HG02884 (cell line): ENCODE data around the gene SYT9.
A peak's percentile ranks its signal among the peaks of the same experiment; 100 is the strongest.
"Not testable (repeated sequence)": the region's sequence is repeated elsewhere in the genome, so short reads cannot be mapped to it uniquely, and the experiment has no call there.

Source experiments
- ATAC-seq: cut with Tn5 transposase; IDR thresholded peaks from one replicate; pipeline ENCODE4 v1.9.1; 2021; ENCODE audit warnings: mild to moderate bottlenecking, moderate library complexity; ENCODE audit not compliant: unreplicated experiment

SYT9 gene

GRCh38 chr11:7499081-7499480 is 247.4 kb downstream of the SYT9 start:
- no peak for ATAC-seq

- ATAC-seq: no peak
These were observed 248.5 kb downstream of the SYT9 start for GRCh38 chr11:7500251-7500650.

DNA sequence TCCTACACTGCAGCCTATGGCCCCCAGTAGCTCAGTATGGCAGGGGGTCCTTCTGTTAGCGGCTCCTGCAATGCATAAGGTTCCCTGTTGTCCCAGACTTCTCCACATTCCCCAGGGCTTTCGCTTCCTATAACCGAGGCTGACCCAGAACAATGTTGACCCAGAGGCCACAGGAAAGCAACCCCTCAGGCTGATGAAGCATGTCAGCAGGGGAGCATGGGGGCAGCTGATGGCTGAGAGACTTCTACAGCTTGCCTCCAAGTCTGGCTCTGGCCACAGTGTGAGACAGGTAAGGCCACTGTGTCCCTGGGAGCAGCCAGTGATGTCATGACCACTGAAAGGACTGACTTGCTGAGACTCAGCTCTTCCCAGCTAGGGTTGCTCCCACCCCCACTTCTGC is 249.5 kb downstream of the SYT9 start:
- no peak for ATAC-seq

DNA sequence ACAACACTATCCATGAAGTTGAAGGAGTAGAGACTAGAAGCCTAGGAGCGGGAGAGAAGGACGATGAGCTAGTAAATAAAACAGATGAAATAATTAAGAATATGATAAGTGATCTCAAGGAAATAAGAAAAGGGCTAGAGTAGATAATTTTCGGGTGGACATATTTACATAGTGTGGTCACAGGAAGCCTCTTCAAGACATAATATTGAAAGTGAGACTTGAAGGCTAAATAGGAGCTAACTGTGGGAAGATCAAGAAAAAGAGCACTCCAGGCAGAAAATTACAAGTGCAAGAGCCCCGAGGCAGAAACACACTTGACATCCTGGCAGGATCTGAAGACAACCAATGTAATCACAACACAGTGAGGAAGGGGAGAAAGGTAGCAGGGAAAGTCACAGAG is 250.2 kb downstream of the SYT9 start:
- ATAC-seq: peak; percentile 65

DNA sequence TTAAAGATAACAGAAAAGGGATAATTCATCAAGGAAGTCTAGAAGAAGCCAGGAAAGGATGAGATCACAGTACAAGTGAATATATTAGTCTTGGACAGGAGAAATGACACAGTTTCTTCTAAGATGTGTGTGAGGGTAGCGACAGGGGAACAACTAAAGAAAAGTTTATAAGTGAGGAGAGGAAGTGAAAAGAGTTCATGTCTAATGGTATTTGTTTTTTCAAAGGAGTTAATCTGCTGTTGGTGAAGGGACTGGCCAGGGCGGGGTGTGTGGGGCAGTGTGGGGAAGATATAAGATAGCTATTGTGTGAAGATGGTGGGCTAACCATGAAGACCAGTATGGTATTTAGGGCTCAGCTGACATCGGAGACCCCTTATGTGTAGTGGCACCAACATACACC is 254.5 kb downstream of the SYT9 start:
- no peak for ATAC-seq

DNA sequence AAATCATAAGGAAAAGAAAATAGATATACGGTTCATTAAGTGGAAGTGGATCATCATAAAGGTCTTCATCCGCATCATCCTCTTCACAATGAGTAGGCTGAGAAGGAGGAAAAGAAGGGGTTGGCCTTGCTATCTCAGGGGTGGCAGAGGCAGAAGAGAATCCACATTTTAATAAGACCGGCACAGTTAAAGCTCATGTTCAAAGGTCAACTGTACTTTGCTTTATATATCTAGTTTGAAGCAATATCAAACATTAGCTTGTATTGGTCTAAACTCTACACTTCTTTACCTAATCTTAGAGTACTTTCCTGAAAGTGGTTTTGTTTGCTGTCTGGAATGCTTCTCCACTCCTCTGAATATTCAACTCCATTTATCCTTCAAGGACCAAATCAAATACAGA is 256.4 kb downstream of the SYT9 start:
- no peak for ATAC-seq

DNA sequence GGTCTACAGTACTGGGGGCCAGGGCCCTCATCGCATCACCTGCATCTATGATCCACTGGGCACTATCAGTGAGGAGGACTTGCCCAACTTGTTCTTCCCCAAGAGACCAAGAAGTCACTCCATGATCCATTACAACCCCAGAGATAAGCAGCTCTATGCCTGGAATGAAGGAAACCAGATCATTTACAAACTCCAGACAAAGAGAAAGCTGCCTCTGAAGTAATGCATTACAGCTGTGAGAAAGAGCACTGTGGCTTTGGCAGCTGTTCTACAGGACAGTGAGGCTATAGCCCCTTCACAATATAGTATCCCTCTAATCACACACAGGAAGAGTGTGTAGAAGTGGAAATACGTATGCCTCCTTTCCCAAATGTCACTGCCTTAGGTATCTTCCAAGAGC is 258.3 kb downstream of the SYT9 start:
- no peak for ATAC-seq

- no peak for ATAC-seq
These were observed 259.7 kb downstream of the SYT9 start for GRCh38 chr11:7511401-7511800.

DNA sequence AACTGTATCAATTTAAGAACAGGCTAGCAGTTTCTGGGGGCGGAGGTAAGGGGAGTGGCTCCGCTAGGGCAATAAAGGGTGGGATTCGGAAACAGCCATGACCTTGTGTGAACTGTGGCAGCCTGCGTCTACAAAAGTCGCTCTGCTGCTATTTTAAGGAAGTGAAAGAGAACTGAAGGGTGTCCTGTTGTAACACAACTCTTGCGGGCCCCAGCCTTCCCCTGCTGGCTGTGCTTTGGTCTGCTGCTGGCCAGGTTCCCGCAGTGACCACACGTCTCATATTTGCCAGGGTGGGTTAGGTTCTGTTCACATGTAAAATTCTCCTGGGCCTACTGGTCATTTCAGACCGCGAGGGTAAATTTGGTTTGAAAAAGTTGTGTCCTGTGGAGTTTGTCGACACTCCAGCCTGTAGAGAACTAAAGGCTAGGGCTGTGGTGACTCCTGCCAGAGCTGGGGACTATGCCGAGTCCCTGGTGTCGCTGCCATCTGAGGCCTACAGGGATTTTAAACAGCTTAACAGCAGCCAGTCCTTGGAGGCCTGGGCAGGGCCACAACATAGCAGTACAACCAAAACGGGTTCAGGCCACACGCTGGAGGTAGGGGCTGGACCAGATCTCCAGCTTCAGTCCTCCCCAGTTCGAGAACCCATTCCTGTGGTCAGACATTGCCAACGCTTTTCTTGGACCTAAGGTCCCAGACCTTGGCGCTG is 261.0 kb downstream of the SYT9 start:
- ATAC-seq: peak; percentile 61

GRCh38 chr11:7513234-7514098 is 261.8 kb downstream of the SYT9 start, which contains the start of gene PPFIBP2:
Gene PPFIBP2, plus strand, starts transcription at chr11:7513999. Its CDS starts 35,477 bp downstream, at chr11:7549476.
- ATAC-seq: peak; percentile 53

DNA sequence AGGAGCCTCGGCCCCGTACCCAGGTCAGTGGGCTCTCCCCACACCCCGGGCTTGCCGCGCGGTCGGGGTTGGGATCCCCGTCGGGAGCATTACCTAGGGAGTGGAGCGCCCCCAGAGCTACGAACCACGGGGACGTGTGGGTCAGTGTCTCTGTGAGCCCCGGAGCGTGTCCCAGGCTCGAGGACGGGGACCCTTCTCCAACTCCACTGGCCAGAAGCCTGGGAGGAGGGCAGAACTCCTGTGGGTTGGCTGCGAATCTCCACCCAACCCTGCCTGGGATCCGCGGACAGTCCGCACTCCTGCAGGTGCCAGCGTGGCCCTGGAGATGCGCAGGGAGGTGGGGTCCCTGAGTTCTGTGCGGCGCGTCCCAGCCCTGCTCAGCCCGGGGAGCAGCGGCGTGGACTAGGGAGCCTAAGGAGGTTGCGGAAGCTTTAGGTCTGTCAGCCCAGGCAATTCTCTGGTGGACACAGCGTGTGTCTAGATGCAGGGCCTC is 262.4 kb downstream of the SYT9 start:
- peak; percentile 6 for ATAC-seq

GRCh38 chr11:7515447-7515886 is 263.8 kb downstream of the SYT9 start:
- ATAC-seq: no peak

- ATAC-seq: no peak
These were observed 264.8 kb downstream of the SYT9 start for GRCh38 chr11:7516475-7516874.

- ATAC-seq: not testable (repeated sequence)
These were observed 266.0 kb downstream of the SYT9 start for GRCh38 chr11:7517743-7518142.
